ENCODE data around the gene C4orf46.

GRCh38 chr4:158652920-158653319 is 18.8 kb downstream of the C4orf46 start:
- TF ChIP-seq EZH2 (IDR thresholded peaks at IDR 0.05; ENCODE audit: borderline replicate concordance, low read depth, low read length, poor library complexity, severe bottlenecking) (no peak), CTCF (conservative IDR thresholded peaks at IDR 0.05; ENCODE audit: low read depth, low read length) (no peak)

Measured in A673 (cell line).